HepG2 (cell line): ENCODE data around the gene GPR107. TPM values are rescaled to one million over a fixed set of nuclear protein-coding genes. Genes with fewer than 3 reads are reported as not detected.

Experiments
- CBX1 ChIP-seq: IDR thresholded peaks from one replicate; pipeline ENCODE4 v1.6.1; 2016; ENCODE audit warnings: antibody characterized with exemption, low read depth
- E2F5 ChIP-seq: sonication (generic); formaldehyde crosslinking; conservative IDR thresholded peaks from 2 replicates; pipeline ENCODE4 v1.4.0; 2020; ENCODE audit warnings: missing genetic modification reagents
- EZH2 ChIP-seq: conservative IDR thresholded peaks from 2 replicates; pipeline ENCODE4 v1.6.1; 2012; ENCODE audit warnings: mild to moderate bottlenecking, low read depth, low read length, moderate library complexity
- FOXA1 ChIP-seq, 2 experiments: fragments of 450-650 bp in 1 of 2; sonication (generic) in 1 of 2; formaldehyde crosslinking in 1 of 2; IDR thresholded peaks; 2 replicates each; pipeline versions ENCODE4 v1.4.0 to v1.6.1; 2016 to 2020; ENCODE audit warnings: missing genetic modification reagents in 1 of 2
- KDM4B ChIP-seq: sonication (generic); formaldehyde crosslinking; IDR thresholded peaks from 2 replicates; pipeline ENCODE4 v1.4.0; 2020; ENCODE audit warnings: missing genetic modification reagents
- PCBP2 ChIP-seq: fragments of 200-400 bp; formaldehyde crosslinking; optimal IDR thresholded peaks from 2 replicates; pipeline ENCODE3; 2018; ENCODE audit warnings: low read length, low read depth; ENCODE audit not compliant: poor library complexity, severe bottlenecking
- SMYD3 ChIP-seq: sonication (generic); formaldehyde crosslinking; IDR thresholded peaks from 2 replicates; pipeline ENCODE4 v1.8.1; 2023; ENCODE audit warnings: mild to moderate bottlenecking, missing genetic modification reagents
- SOX13 ChIP-seq, 3 experiments: fragments of 450-650 bp in 1 of 3; sonication (generic) in 1 of 3; formaldehyde crosslinking in 1 of 3; IDR thresholded peaks in 2 of 3; conservative IDR thresholded peaks in 1 of 3; 2 replicates each; pipeline versions ENCODE4 v1.5.0 to v1.6.1; 2016 to 2020; ENCODE audit warnings: antibody characterized with exemption in 1 of 3, mild to moderate bottlenecking in 1 of 3, missing compliant biosample characterization in 1 of 3, missing genetic modification reagents in 1 of 3, moderate library complexity in 1 of 3
- TARDBP ChIP-seq: sonication (generic); formaldehyde crosslinking; IDR thresholded peaks from 2 replicates; pipeline ENCODE4 v1.8.0; 2022; ENCODE audit warnings: mild to moderate bottlenecking, missing genetic modification reagents
- WIZ ChIP-seq: sonication (generic); formaldehyde crosslinking; IDR thresholded peaks from 2 replicates; pipeline ENCODE4 v1.5.1; 2020; ENCODE audit warnings: mild to moderate bottlenecking, missing genetic modification reagents
- ZFY ChIP-seq: sonication (generic); formaldehyde crosslinking; IDR thresholded peaks from 2 replicates; pipeline ENCODE4 v1.4.0; 2020; ENCODE audit warnings: missing genetic modification reagents
- ZMYM4 ChIP-seq: sonication (generic); formaldehyde crosslinking; IDR thresholded peaks from 2 replicates; pipeline ENCODE4 v1.8.1; 2023; ENCODE audit warnings: mild to moderate bottlenecking, missing genetic modification reagents
- ZNF263 ChIP-seq: sonication (generic); formaldehyde crosslinking; IDR thresholded peaks from 2 replicates; pipeline ENCODE4 v1.4.0; 2020; ENCODE audit warnings: missing genetic modification reagents
- ZNF350 ChIP-seq: sonication (generic); formaldehyde crosslinking; IDR thresholded peaks from 2 replicates; pipeline ENCODE4 v1.4.0; 2020; ENCODE audit warnings: mild to moderate bottlenecking, low read depth, missing genetic modification reagents, borderline replicate concordance
- ZNF547 ChIP-seq: sonication (generic); formaldehyde crosslinking; IDR thresholded peaks from 2 replicates; pipeline ENCODE4 v1.5.1; 2020; ENCODE audit warnings: mild to moderate bottlenecking, missing genetic modification reagents
- ZNF788 ChIP-seq: sonication (generic); formaldehyde crosslinking; IDR thresholded peaks from 2 replicates; pipeline ENCODE4 v1.5.0; 2020; ENCODE audit warnings: mild to moderate bottlenecking, missing genetic modification reagents, borderline replicate concordance
- ZSCAN25 ChIP-seq: sonication (generic); formaldehyde crosslinking; IDR thresholded peaks from 2 replicates; pipeline ENCODE4 v1.8.0; 2022; ENCODE audit warnings: mild to moderate bottlenecking, missing genetic modification reagents
- ZSCAN29 ChIP-seq: sonication (generic); formaldehyde crosslinking; conservative IDR thresholded peaks from 2 replicates; pipeline ENCODE4 v1.4.0; 2020; ENCODE audit warnings: mild to moderate bottlenecking, missing genetic modification reagents
- polyA plus RNA-seq, 8 experiments: library from polyadenylated mRNA; depleted of rRNA in 3 of 8; stranded (reverse) in 7 of 8; unstranded in 1 of 8; fragments of >200 nt; fragmentation: Illumina TruSeq in 4 of 8; extraction: Trizol in 4 of 8; gene quantifications; 2 replicates each; pipeline versions ENCODE4 v1.2.1 to v1.2.3, GENCODE V29; 2011 to 2016; ENCODE audit warnings: low read depth in 4 of 8, missing spikeins in 1 of 8, mixed read lengths in 1 of 8; ENCODE audit not compliant: insufficient read depth in 1 of 8
- total RNA-seq, 5 experiments: library from RNA; depleted of rRNA; stranded (reverse); fragments of >200 nt; fragmentation: Illumina TruSeq; extraction: Trizol; gene quantifications; 2 replicates each; pipeline ENCODE4 v1.2.3, GENCODE V29; 2016; ENCODE audit warnings: low read depth in 1 of 5
- TF ChIP-seq, protein P1 (sequence below): sonication (generic); formaldehyde crosslinking; IDR thresholded peaks from 2 replicates; pipeline ENCODE4 v1.8.0; 2022; ENCODE audit warnings: missing genetic modification reagents, mild to moderate bottlenecking, moderate library complexity, borderline replicate concordance
- TF ChIP-seq, protein P2 (sequence below): sonication (generic); formaldehyde crosslinking; IDR thresholded peaks from 2 replicates; pipeline ENCODE4 v1.5.0; 2020; ENCODE audit warnings: missing genetic modification reagents
- TF ChIP-seq, protein P3 (sequence below), 2 experiments: sonication (generic) in 1 of 2; formaldehyde crosslinking in 1 of 2; IDR thresholded peaks; 2 replicates each; pipeline versions ENCODE4 v1.4.0 to v1.6.1; 2018 to 2020; ENCODE audit warnings: missing genetic modification reagents in 2 of 2, borderline replicate concordance in 1 of 2, low read depth in 1 of 2, mild to moderate bottlenecking in 1 of 2, missing biosample characterization in 1 of 2

Gene GPR107
- total and polyA plus RNA-seq, 2 of the 13 experiments (the other 11 are each of a cell fraction or from before 2014, with no cell fraction given) = 22.5 to 24.4 TPM

DNA sequence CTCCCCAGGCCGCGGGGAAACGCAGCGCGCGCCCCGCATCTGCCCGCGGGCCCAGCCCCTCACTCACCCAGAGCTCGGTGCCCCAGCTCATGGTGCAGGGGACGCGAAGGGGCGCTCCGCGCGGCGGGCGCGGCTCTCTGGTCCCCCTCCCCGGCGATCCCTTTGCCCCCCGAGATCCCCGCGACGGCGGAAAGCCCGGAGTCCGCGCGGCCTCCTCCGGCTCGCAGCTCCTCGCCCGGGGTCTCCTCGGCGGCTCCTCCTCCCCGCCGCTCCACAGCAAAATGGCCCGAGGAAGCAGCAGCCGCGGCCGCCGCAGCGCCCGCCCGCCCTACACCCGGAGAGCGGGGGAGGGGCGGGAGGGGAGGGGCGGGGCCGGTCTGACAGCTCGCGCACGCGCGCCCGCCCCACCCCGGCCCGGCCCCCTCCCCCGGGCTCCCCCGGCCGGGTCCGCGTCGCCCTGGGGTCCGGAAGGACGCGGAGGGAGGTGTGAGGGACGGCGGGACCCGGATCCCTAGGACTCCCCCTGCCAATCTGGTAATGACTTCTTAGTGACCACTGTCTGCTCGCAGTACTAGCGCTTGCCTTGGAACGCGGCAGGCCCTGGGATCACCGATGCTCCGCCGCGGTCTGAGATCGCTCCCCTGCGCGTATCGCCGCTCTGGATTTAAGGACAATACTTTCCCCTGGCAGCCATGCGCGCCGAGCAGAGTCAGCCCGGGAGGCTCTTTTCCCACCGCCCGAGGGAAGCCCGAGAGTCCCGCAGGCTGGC lies 10.6 kb upstream of the GPR107 start, which contains the start of gene FNBP1 (continued):
- TF ChIP-seq FOXA1 (IDR thresholded peaks at IDR 0.05) = no peak
- 0 out of 2 replicates have a peak, but pooled peaks have one; percentile 1 for TF ChIP-seq FOXA1 (CRISPR knock-in tag; IDR thresholded peaks at IDR 0.05)
- peak; percentile 80 for TF ChIP-seq ZFY (CRISPR knock-in tag)
- TF ChIP-seq, protein P1, sequence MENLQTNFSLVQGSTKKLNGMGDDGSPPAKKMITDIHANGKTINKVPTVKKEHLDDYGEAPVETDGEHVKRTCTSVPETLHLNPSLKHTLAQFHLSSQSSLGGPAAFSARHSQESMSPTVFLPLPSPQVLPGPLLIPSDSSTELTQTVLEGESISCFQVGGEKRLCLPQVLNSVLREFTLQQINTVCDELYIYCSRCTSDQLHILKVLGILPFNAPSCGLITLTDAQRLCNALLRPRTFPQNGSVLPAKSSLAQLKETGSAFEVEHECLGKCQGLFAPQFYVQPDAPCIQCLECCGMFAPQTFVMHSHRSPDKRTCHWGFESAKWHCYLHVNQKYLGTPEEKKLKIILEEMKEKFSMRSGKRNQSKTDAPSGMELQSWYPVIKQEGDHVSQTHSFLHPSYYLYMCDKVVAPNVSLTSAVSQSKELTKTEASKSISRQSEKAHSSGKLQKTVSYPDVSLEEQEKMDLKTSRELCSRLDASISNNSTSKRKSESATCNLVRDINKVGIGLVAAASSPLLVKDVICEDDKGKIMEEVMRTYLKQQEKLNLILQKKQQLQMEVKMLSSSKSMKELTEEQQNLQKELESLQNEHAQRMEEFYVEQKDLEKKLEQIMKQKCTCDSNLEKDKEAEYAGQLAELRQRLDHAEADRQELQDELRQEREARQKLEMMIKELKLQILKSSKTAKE = no peak
- no peak for TF ChIP-seq WIZ (CRISPR knock-in tag)
- peak; percentile 33 for TF ChIP-seq ZNF547 (CRISPR knock-in tag)
- TF ChIP-seq, protein P2, sequence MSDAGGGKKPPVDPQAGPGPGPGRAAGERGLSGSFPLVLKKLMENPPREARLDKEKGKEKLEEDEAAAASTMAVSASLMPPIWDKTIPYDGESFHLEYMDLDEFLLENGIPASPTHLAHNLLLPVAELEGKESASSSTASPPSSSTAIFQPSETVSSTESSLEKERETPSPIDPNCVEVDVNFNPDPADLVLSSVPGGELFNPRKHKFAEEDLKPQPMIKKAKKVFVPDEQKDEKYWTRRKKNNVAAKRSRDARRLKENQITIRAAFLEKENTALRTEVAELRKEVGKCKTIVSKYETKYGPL (CRISPR knock-in tag) = no peak
- TF ChIP-seq, protein P3, sequence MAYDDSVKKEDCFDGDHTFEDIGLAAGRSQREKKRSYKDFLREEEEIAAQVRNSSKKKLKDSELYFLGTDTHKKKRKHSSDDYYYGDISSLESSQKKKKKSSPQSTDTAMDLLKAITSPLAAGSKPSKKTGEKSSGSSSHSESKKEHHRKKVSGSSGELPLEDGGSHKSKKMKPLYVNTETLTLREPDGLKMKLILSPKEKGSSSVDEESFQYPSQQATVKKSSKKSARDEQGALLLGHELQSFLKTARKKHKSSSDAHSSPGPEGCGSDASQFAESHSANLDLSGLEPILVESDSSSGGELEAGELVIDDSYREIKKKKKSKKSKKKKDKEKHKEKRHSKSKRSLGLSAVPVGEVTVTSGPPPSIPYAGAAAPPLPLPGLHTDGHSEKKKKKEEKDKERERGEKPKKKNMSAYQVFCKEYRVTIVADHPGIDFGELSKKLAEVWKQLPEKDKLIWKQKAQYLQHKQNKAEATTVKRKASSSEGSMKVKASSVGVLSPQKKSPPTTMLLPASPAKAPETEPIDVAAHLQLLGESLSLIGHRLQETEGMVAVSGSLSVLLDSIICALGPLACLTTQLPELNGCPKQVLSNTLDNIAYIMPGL (CRISPR knock-in tag; IDR thresholded peaks at IDR 0.05; ENCODE audit: borderline replicate concordance in 1 of 2, low read depth in 1 of 2) = peak; percentile 65 to 81; a peak in 3 of 4 replicates
- TF ChIP-seq CBX1 = no peak
- no peak for TF ChIP-seq PCBP2
- no peak for TF ChIP-seq EZH2
- TF ChIP-seq E2F5 (CRISPR knock-in tag) = no peak
- no peak for TF ChIP-seq SOX13 (IDR thresholded peaks at IDR 0.05)
- TF ChIP-seq SOX13 (CRISPR knock-in tag; conservative IDR thresholded peaks at IDR 0.05 in 1 of 2, IDR thresholded peaks at IDR 0.05 in 1 of 2) = no peak
- 0 out of 2 replicates have a peak, but pooled peaks have one; percentile 22 for TF ChIP-seq TARDBP
- TF ChIP-seq KDM4B (CRISPR knock-in tag) = no peak
- 0 out of 2 replicates have a peak, but pooled peaks have one; percentile 59 for TF ChIP-seq ZNF350 (CRISPR knock-in tag)
- TF ChIP-seq ZNF263 (CRISPR knock-in tag) = 0 out of 2 replicates have a peak, but pooled peaks have one; percentile 24
- TF ChIP-seq SMYD3 (CRISPR knock-in tag) = 0 out of 2 replicates have a peak, but pooled peaks have one; percentile 16
- 0 out of 2 replicates have a peak, but pooled peaks have one; percentile 57 for TF ChIP-seq ZSCAN29 (CRISPR knock-in tag)
- no peak for TF ChIP-seq ZMYM4 (CRISPR knock-in tag)
- TF ChIP-seq ZNF788 = peak; percentile 44; the same call in 1 of the 2 replicates
- TF ChIP-seq ZSCAN25 = peak; percentile 86
